A549 (cell line): ENCODE results near the gene FJX1. TPM values are rescaled to one million over a fixed set of nuclear protein-coding genes. Genes with fewer than 3 reads are reported as not detected.

Experiments used
- ATAC-seq, 2 experiments: fragments of 200-7000 bp in 1 of 2; fragments of >200 bp in 1 of 2; cut with Nextera tagmentation in 1 of 2; cut with Tn5 transposase in 1 of 2; 3 replicates each; pipeline versions ENCODE4 v1.8.0 to v1.9.1; 2018 to 2020; ENCODE audit warnings: mild to moderate bottlenecking in 1 of 2, moderate library complexity in 1 of 2
- CTCF ChIA-PET: fragments of 300-600 bp; sonication (Branson Sonifier 250); formaldehyde crosslinking; extraction: SDS; loops from one replicate; lab custom pipeline; 2021; ENCODE audit warnings: antibody characterized with exemption, inconsistent platforms; lab: Yijun Ruan, JAX
- POLR2A ChIA-PET: fragments of 350-600 bp; formaldehyde crosslinking; extraction: SDS; loops from one replicate; lab custom pipeline; 2021; ENCODE audit warnings: antibody characterized with exemption, inconsistent platforms; lab: Yijun Ruan, JAX
- DNase-seq, 2 experiments: peaks; one replicate each; pipeline versions ENCODE4 v3.0.0 to v3.0.0-alpha.2; 2011 to 2016; ENCODE audit warnings: low read depth in 1 of 2, low spot score in 1 of 2
- FAIRE-seq: peaks from 2 replicates; lab custom pipeline; 2011; peaks lifted over from hg19 to GRCh38; lab: Jason Lieb, UNC
- H3K27ac ChIP-seq, 2 experiments: fragments of >200 bp; sonication (Bioruptor Twin); formaldehyde crosslinking; 3 replicates each; pipeline ENCODE4 v1.5.1; 2016 to 2017
- H3K4me1 ChIP-seq: fragments of >200 bp; sonication (Bioruptor Twin); formaldehyde crosslinking; 3 replicates; pipeline ENCODE4 v1.6.1; 2016
- H3K4me2 ChIP-seq: fragments of >200 bp; sonication (Bioruptor Twin); formaldehyde crosslinking; 3 replicates; pipeline ENCODE4 v1.6.1; 2016
- H3K4me3 ChIP-seq: fragments of >200 bp; sonication (Bioruptor Twin); formaldehyde crosslinking; 3 replicates; pipeline ENCODE4 v1.5.1; 2016
- H3K9me3 ChIP-seq: fragments of >200 bp; sonication (Bioruptor Twin); formaldehyde crosslinking; 3 replicates; pipeline ENCODE4 v1.6.1; 2016
- ATOH8 ChIP-seq: fragments of 250-450 bp; sonication (Bioruptor Pico); IDR thresholded peaks from 2 replicates; pipeline ENCODE4 v1.5.0; 2020; ENCODE audit warnings: low read depth, mild to moderate bottlenecking, moderate library complexity
- BCL3 ChIP-seq: fragments of >200 bp; sonication (Bioruptor Twin); formaldehyde crosslinking; IDR thresholded peaks from 3 replicates; pipeline ENCODE4 v1.6.1; 2016
- CEBPB ChIP-seq, 2 experiments: fragments of >200 bp in 1 of 2; sonication (Bioruptor Twin) in 1 of 2; formaldehyde crosslinking in 1 of 2; IDR thresholded peaks; 2 replicates each; pipeline ENCODE4 v1.6.1; 2012 to 2016
- CHD2 ChIP-seq: fragments of 150-350 bp; IDR thresholded peaks from 2 replicates; pipeline ENCODE4 v1.6.1; 2014; ENCODE audit warnings: low read length; ENCODE audit not compliant: partially characterized antibody
- CTCF ChIP-seq: fragments of >200 bp; sonication (Bioruptor Twin); formaldehyde crosslinking; IDR thresholded peaks from 3 replicates; pipeline ENCODE4 v1.5.1; 2016
- E2F6 ChIP-seq: IDR thresholded peaks from 2 replicates; pipeline ENCODE4 v1.6.1; 2012; ENCODE audit warnings: low read depth, borderline replicate concordance
- EHF ChIP-seq: fragments of 250-450 bp; sonication (Bioruptor Pico); IDR thresholded peaks from 2 replicates; pipeline ENCODE4 v1.5.0; 2020; ENCODE audit warnings: mild to moderate bottlenecking
- FOSB ChIP-seq: fragments of 250-450 bp; sonication (Bioruptor Pico); IDR thresholded peaks from 2 replicates; pipeline ENCODE4 v1.5.0; 2020; ENCODE audit warnings: mild to moderate bottlenecking, moderate library complexity
- GATA3 ChIP-seq: IDR thresholded peaks from 2 replicates; pipeline ENCODE4 v1.6.1; 2012; ENCODE audit warnings: borderline replicate concordance
- HES2 ChIP-seq: fragments of >200 bp; sonication (Bioruptor Twin); formaldehyde crosslinking; IDR thresholded peaks from 2 replicates; pipeline ENCODE4 v1.6.1; 2016
- HEYL ChIP-seq: fragments of 250-450 bp; sonication (Bioruptor Pico); IDR thresholded peaks from 2 replicates; pipeline ENCODE4 v1.8.0; 2021; ENCODE audit warnings: mild to moderate bottlenecking, moderate library complexity
- HMGXB4 ChIP-seq: fragments of 250-450 bp; sonication (Bioruptor Pico); IDR thresholded peaks from 2 replicates; pipeline ENCODE4 v1.5.0; 2021; ENCODE audit warnings: mild to moderate bottlenecking, moderate library complexity, borderline replicate concordance
- HOXB13 ChIP-seq: fragments of 250-450 bp; sonication (Bioruptor Pico); IDR thresholded peaks from 2 replicates; pipeline ENCODE4 v1.5.0; 2020; ENCODE audit warnings: low read depth, mild to moderate bottlenecking, moderate library complexity
- JUN ChIP-seq, 2 experiments: fragments of >200 bp; sonication (Bioruptor Twin); formaldehyde crosslinking; IDR thresholded peaks; 2 replicates in 1 of 2; 3 replicates in 1 of 2; pipeline ENCODE4 v1.6.1; 2016 to 2017
- KDM1A ChIP-seq: fragments of 200-600 bp; sonication (generic); IDR thresholded peaks from 2 replicates; pipeline ENCODE4 v1.6.1; 2016; ENCODE audit warnings: low read depth, mild to moderate bottlenecking
- KDM5A ChIP-seq: fragments of 200-600 bp; sonication (generic); IDR thresholded peaks from 2 replicates; pipeline ENCODE4 v1.6.1; 2016; ENCODE audit warnings: antibody characterized with exemption, mild to moderate bottlenecking
- MYC ChIP-seq: IDR thresholded peaks from 2 replicates; pipeline ENCODE4 v1.6.1; 2012; ENCODE audit warnings: mild to moderate bottlenecking, inconsistent platforms, low read length, improper control_type of control experiment, borderline replicate concordance
- POLR2AphosphoS2 ChIP-seq: conservative IDR thresholded peaks from 2 replicates; pipeline ENCODE4 v1.6.1; 2012; ENCODE audit warnings: low read length, improper control_type of control experiment, inconsistent platforms
- RARB ChIP-seq: fragments of 250-450 bp; sonication (Bioruptor Pico); IDR thresholded peaks from 2 replicates; pipeline ENCODE4 v1.8.0; 2021; ENCODE audit warnings: mild to moderate bottlenecking, moderate library complexity
- SREBF2 ChIP-seq: fragments of 450-650 bp; IDR thresholded peaks from 2 replicates; pipeline ENCODE4 v1.6.1; 2014; ENCODE audit warnings: mild to moderate bottlenecking, moderate library complexity
- TFCP2L1 ChIP-seq: fragments of 250-450 bp; sonication (Bioruptor Pico); IDR thresholded peaks from 2 replicates; pipeline ENCODE4 v1.5.0; 2021; ENCODE audit warnings: mild to moderate bottlenecking
- ZFP36 ChIP-seq: fragments of 450-650 bp; IDR thresholded peaks from 2 replicates; pipeline ENCODE4 v1.6.1; 2014; ENCODE audit warnings: borderline replicate concordance; ENCODE audit not compliant: partially characterized antibody
- ZSCAN20 ChIP-seq: fragments of 250-450 bp; sonication (Bioruptor Pico); IDR thresholded peaks from 2 replicates; pipeline ENCODE4 v1.8.0; 2022; ENCODE audit warnings: mild to moderate bottlenecking, moderate library complexity
- WGBS: methylation state at CpG from one replicate; pipeline ENCODE4 v1.1.6; 2017; ENCODE audit errors: missing lambda C conversion rate; 5-methylcytosine and 5-hydroxymethylcytosine counted together
- polyA plus RNA-seq, 4 experiments: library from polyadenylated mRNA; depleted of rRNA in 3 of 4; stranded (reverse); fragments of >200 nt; fragmentation: RNase III in 1 of 4; extraction: RNeasy Plus Mini Kit Qiagen cat#74134 plus additional on column Dnase treatment in 1 of 4; gene quantifications; 2 replicates in 3 of 4; 3 replicates in 1 of 4; pipeline ENCODE4 v1.2.3, GENCODE V29; 2011 to 2017

The FJX1 gene
- polyA plus RNA-seq, 2 of the 4 experiments (the other 2 are of a cell fraction) = 7.1 to 14.5 TPM

DNA sequence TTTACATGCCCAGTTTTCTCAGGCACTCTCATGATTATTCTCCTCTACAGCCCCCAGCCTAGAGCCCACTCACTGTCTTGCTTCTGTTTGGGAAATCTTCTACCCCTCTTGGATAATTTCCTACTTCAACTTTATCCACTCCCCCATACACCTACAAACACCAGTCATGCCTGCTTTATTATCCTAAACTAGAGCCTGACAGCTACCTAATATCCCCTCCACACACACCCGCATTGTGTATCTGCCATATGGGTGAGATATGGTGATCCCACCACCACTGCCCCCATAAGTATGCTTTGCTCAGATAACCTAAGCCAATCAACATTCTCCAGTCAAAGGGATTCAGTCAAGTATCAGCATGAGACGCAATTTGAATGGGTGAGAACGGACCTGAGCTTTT, 15.3 kb upstream of the FJX1 start:
- 82% methylated on average over 3 of the region's 3 CpGs for WGBS
- Histone ChIP-seq H3K4me3 (no peak overlapping the region), H3K9me3 (no peaks in the 10 kb centered on the region), H3K4me1 (no peaks in the 10 kb centered on the region; the same call in 2 of the 3 replicates), H3K27ac (no peak overlapping the region), H3K4me2 (no peak overlapping the region)
- FAIRE-seq (no peak), DNase-seq (no peak), ATAC-seq (no peak)
- TF ChIP-seq HES2 = no peak
- TF ChIP-seq GATA3 = no peak
- no peak for TF ChIP-seq KDM5A
- no peak for TF ChIP-seq JUN (IDR thresholded peaks at IDR 0.05)
- TF ChIP-seq HEYL = no peak
- TF ChIP-seq ZSCAN20 (CRISPR knock-in tag) = no peak
- no peak for TF ChIP-seq HOXB13 (CRISPR knock-in tag)
- TF ChIP-seq FOSB = no peak
- no peak for TF ChIP-seq BCL3
- TF ChIP-seq POLR2AphosphoS2 = no peak
- TF ChIP-seq CTCF = no peak
- TF ChIP-seq HMGXB4 (CRISPR knock-in tag) = no peak
- TF ChIP-seq CEBPB (IDR thresholded peaks at IDR 0.05) = no peak
- no peak for TF ChIP-seq ATOH8 (CRISPR knock-in tag)
- no peak for TF ChIP-seq SREBF2
- no peak for TF ChIP-seq MYC
- ChIA-PET POLR2A (no interaction called here), CTCF (interaction anchor here (1.2 to 11.5 kb wide), 3 partner anchors 12 to 690 kb away, joined by 3 to 60 read pairs (median 3); partner anchors contain the start of gene FJX1)

DNA sequence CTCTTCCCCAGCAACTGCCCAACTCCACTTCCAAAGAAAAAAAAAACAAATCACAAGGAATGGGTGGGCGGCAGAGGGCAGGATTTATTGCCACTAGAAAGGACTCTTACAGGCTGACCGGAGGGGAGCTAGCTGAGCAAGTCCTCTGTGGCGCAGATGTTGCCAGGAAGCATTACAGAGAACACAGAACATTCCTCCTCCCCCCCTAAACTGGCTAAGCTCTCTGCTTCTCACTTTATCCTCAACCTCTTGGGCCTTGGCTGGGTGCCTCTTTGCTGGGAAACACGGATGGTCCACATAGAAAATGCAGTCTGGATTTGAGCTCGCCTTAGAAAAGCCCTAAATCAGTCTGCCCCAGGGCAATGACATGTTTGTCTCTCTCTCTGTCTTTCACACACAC, 12.6 kb upstream of the FJX1 start:
- H3K4me2 ChIP-seq = no peak overlapping the region
- no peak overlapping the region for H3K27ac ChIP-seq
- DNase-seq = no peak
- ATAC-seq = no peak
- TF ChIP-seq CHD2 (no peak), POLR2AphosphoS2 (no peak), EHF (CRISPR knock-in tag) (no peak), JUN (IDR thresholded peaks at IDR 0.05) (no peak), ZFP36 (no peak), FOSB (no peak), RARB (CRISPR knock-in tag) (no peak), KDM1A (no peak), E2F6 (no peak), TFCP2L1 (no peak), ATOH8 (CRISPR knock-in tag) (no peak)
- WGBS = 69% methylated on average over 5 of the region's 5 CpGs
- FAIRE-seq = no peak
- no peak overlapping the region for H3K4me3 ChIP-seq
- H3K9me3 ChIP-seq = no peaks in the 10 kb centered on the region
- ChIA-PET CTCF (interaction anchor here (0.6 to 11.5 kb wide), 8 partner anchors 10 to 428 kb away, joined by 3 to 60 read pairs (median 4); partner anchors contain the start of gene FJX1), POLR2A (no interaction called here)
- H3K4me1 ChIP-seq = no peaks in the 10 kb centered on the region
